OCI-M1 (cell line): ENCODE data around the gene SLC18A2.
"Not testable (repeated sequence)": the region's sequence is repeated elsewhere in the genome, so short reads cannot be mapped to it uniquely, and the experiment has no call there.

Source experiments
- DNase-seq: peaks from one replicate; lab custom pipeline; 2025; lab: John Stamatoyannopoulos, UW

SLC18A2 gene

GRCh38 chr10:117240621-117241529, at the start of gene SLC18A2:
SLC18A2 (plus strand) TSS chr10:117241114; CDS start chr10:117241694, 580 bp downstream.
- DNase-seq = no peak

- DNase-seq = no peak
Observed at GRCh38 chr10:117197189-117197588, 43.7 kb upstream of the SLC18A2 start, which contains the start of gene KCNK18. KCNK18 (plus strand) TSS chr10:117197489; CDS start chr10:117197489, 0 bp downstream.

- no peak for DNase-seq
Observed at GRCh38 chr10:117198088-117198487, 42.8 kb upstream of the SLC18A2 start.

GRCh38 chr10:117201826-117202225, 39.1 kb upstream of the SLC18A2 start:
- DNase-seq = no peak

- no peak for DNase-seq
Observed at GRCh38 chr10:117204316-117204715, 36.6 kb upstream of the SLC18A2 start.

- DNase-seq = peak; percentile 44
Observed at GRCh38 chr10:117212176-117212575, 28.7 kb upstream of the SLC18A2 start.

- DNase-seq = no peak
Observed at GRCh38 chr10:117214401-117214800, 26.5 kb upstream of the SLC18A2 start.

- no peak for DNase-seq
Observed at GRCh38 chr10:117215079-117215478, 25.8 kb upstream of the SLC18A2 start.

GRCh38 chr10:117216028-117216427, 24.9 kb upstream of the SLC18A2 start:
- DNase-seq = no peak

- DNase-seq = peak; percentile 81
Observed at GRCh38 chr10:117216611-117217195, 24.2 kb upstream of the SLC18A2 start.

- no peak for DNase-seq
Observed at GRCh38 chr10:117217196-117217761, 23.6 kb upstream of the SLC18A2 start.

GRCh38 chr10:117218654-117219053, 22.3 kb upstream of the SLC18A2 start:
- DNase-seq = peak; percentile 40

- no peak for DNase-seq
Observed at GRCh38 chr10:117221156-117221711, 19.7 kb upstream of the SLC18A2 start.

- no peak for DNase-seq
Observed at GRCh38 chr10:117222552-117222951, 18.4 kb upstream of the SLC18A2 start.

GRCh38 chr10:117222976-117223692, 17.8 kb upstream of the SLC18A2 start:
- no peak for DNase-seq

GRCh38 chr10:117223693-117224430, 17.1 kb upstream of the SLC18A2 start:
- no peak for DNase-seq

GRCh38 chr10:117224881-117225280, 16.0 kb upstream of the SLC18A2 start:
- no peak for DNase-seq

- peak; percentile 82 for DNase-seq
Observed at GRCh38 chr10:117226813-117227451, 14.0 kb upstream of the SLC18A2 start.

GRCh38 chr10:117228210-117228609, 12.7 kb upstream of the SLC18A2 start:
- no peak for DNase-seq

- DNase-seq = not testable (repeated sequence)
Observed at GRCh38 chr10:117230107-117230506, 10.8 kb upstream of the SLC18A2 start.
